Ureter (tissue), 1 donor: Measurements from ENCODE around the gene TMEM132D. TPM values are rescaled to one million over a fixed set of nuclear protein-coding genes. Genes with fewer than 3 reads are reported as not detected.
"Not testable (repeated sequence)": the region's sequence is repeated elsewhere in the genome, so short reads cannot be mapped to it uniquely, and the experiment has no call there.

ENCODE experiments used
- DNase-seq: peaks from one replicate; pipeline ENCODE4 v3.0.0-alpha.2; 2020; ENCODE audit warnings: low spot score
- total RNA-seq: library from RNA; stranded (reverse); gene quantifications from one replicate; pipeline ENCODE4 v1.2.4, GENCODE V29; 2023
- donor health status: DM: yes; HTN: yes; CAD: no.

The TMEM132D gene
- total RNA-seq, result not detected

- no peak for DNase-seq
These were observed at the start of gene TMEM132D for GRCh38 chr12:129903956-129904829. TMEM132D (minus strand) TSS chr12:129904025.

- no peak for DNase-seq
These were observed 45.8 kb upstream of the TMEM132D start for GRCh38 chr12:129949651-129950050.

GRCh38 chr12:129941618-129942017 lies 37.8 kb upstream of the TMEM132D start:
- no peak for DNase-seq

GRCh38 chr12:129938089-129938488 lies 34.3 kb upstream of the TMEM132D start:
- DNase-seq, result no peak

GRCh38 chr12:129937426-129937825 lies 33.6 kb upstream of the TMEM132D start:
- no peak for DNase-seq

GRCh38 chr12:129928643-129929042 lies 24.8 kb upstream of the TMEM132D start:
- no peak for DNase-seq

- no peak for DNase-seq
These were observed 23.6 kb upstream of the TMEM132D start for GRCh38 chr12:129927316-129927900.

- no peak for DNase-seq
These were observed 7.7 kb upstream of the TMEM132D start for GRCh38 chr12:129911428-129912049.

GRCh38 chr12:129909051-129910020 lies 5.5 kb upstream of the TMEM132D start:
- no peak for DNase-seq

GRCh38 chr12:129903092-129903945 lies 506 bp downstream of the TMEM132D start:
- no peak for DNase-seq

- DNase-seq, result no peak
These were observed 1.3 kb downstream of the TMEM132D start for GRCh38 chr12:129902371-129903091.

GRCh38 chr12:129901254-129901653 lies 2.6 kb downstream of the TMEM132D start:
- no peak for DNase-seq

GRCh38 chr12:129900306-129900705 lies 3.5 kb downstream of the TMEM132D start:
- no peak for DNase-seq

- not testable (repeated sequence) for DNase-seq
These were observed 4.8 kb downstream of the TMEM132D start for GRCh38 chr12:129899045-129899444.

- DNase-seq, result no peak
These were observed 10.1 kb downstream of the TMEM132D start for GRCh38 chr12:129893691-129894090.

- DNase-seq, result no peak
These were observed 16.7 kb downstream of the TMEM132D start for GRCh38 chr12:129887101-129887500.

GRCh38 chr12:129886541-129886940 lies 17.3 kb downstream of the TMEM132D start:
- no peak for DNase-seq

- no peak for DNase-seq
These were observed 18.5 kb downstream of the TMEM132D start for GRCh38 chr12:129885287-129885686.

- no peak for DNase-seq
These were observed 26.4 kb downstream of the TMEM132D start for GRCh38 chr12:129877411-129877810.

GRCh38 chr12:129873833-129874208 lies 30.0 kb downstream of the TMEM132D start:
- no peak for DNase-seq
